Psoas muscle (tissue), 8 donors: Measurements from ENCODE around the gene AHNAK2. TPM values are rescaled to one million over a fixed set of nuclear protein-coding genes. Genes with fewer than 3 reads are reported as not detected.
"Not testable (repeated sequence)": the region's sequence is repeated elsewhere in the genome, so short reads cannot be mapped to it uniquely, and the experiment has no call there.

Experiments
- ATAC-seq, 4 donors: fragments of 200-7000 bp; cut with Tn5 transposase; one replicate each; pipeline ENCODE4 v1.9.1; 2020; ENCODE audit warnings: moderate library complexity in 3 of 4, mild to moderate bottlenecking in 2 of 4
- DNase-seq, 2 donors: peaks; one replicate each; pipeline ENCODE4 v3.0.0-alpha.2; 2020
- H3K27ac ChIP-seq: fragments of 200-600 bp; one replicate; pipeline ENCODE4 v1.8.0; 2022
- H3K27me3 ChIP-seq, 3 donors: fragments of 200-600 bp in 1 of 3; one replicate each; pipeline versions ENCODE4 v1.6.1 to v1.8.0; 2013 to 2022; ENCODE audit warnings: low read length in 2 of 3, mild to moderate bottlenecking in 2 of 3, moderate library complexity in 1 of 3; ENCODE audit not compliant: insufficient read depth in 3 of 3
- H3K36me3 ChIP-seq, 2 donors: fragments of 200-600 bp in 1 of 2; one replicate each; pipeline versions ENCODE4 v1.6.1 to v1.8.0; 2013 to 2022; ENCODE audit warnings: low read depth in 1 of 2, mild to moderate bottlenecking in 1 of 2, moderate library complexity in 1 of 2; ENCODE audit not compliant: insufficient read depth in 1 of 2
- H3K4me1 ChIP-seq: fragments of 200-600 bp; one replicate; pipeline ENCODE4 v1.8.0; 2022
- H3K4me3 ChIP-seq: fragments of 200-600 bp; one replicate; pipeline ENCODE4 v1.8.0; 2022; ENCODE audit warnings: mild to moderate bottlenecking
- H3K9me3 ChIP-seq: fragments of 200-600 bp; one replicate; pipeline ENCODE4 v1.8.0; 2022
- WGBS, 3 donors: extraction: QIAGEN DNeasy Blood & Tissue Kit; methylation state at CpG; one replicate each; pipeline versions ENCODE4 v1.1.6 to v1.1.7; 2013; 5-methylcytosine and 5-hydroxymethylcytosine counted together
- intact Hi-C, 2 donors: fragments of 100-400 bp; cut with DNase I; formaldehyde crosslinking; loops; one replicate each; pipeline versions ENCODE4 v1.11.0 to v1.14.2; 2022
- polyA plus RNA-seq, 3 donors: library from polyadenylated mRNA; stranded (reverse); fragments of 200-250 nt; gene quantifications; one replicate each; pipeline ENCODE4 v1.2.3, GENCODE V29; 2013
- total RNA-seq, 4 donors: library from RNA; stranded (reverse); fragmentation: NEBNext Ultra II Directional in 2 of 4; extraction: Animal tissue kit (Norgen Biotek cat#: 25700) in 2 of 4; gene quantifications; one replicate each; pipeline versions ENCODE4 v1.2.1 to v1.2.4, GENCODE V29; 2021 to 2023
- TF ChIP-seq, protein P1 (sequence below): fragments of 200-600 bp; IDR thresholded peaks from one replicate; pipeline ENCODE4 v1.8.0; 2022; ENCODE audit warnings: antibody characterized with exemption
- donor health status: healthy with polysubstance abuse.
- donor health status: DM: no; HTN: no; CAD: no; lungs with moderate emphysema.
- donor health status: Bipolar disorder and iron deficiency.
- donor health status: healthy.
- donor health status: DM: yes; HTN: yes; CAD: no.
- donor health status: DM: no; HTN: no; CAD: no.
- donor health status: DM: no; HTN: no; CAD: no.
- donor health status: DM: yes; HTN: yes; CAD: no.

Gene AHNAK2
- total and polyA plus RNA-seq, 7 donors = 0.69 to 4.7 (median 2.0) TPM

- Histone ChIP-seq H3K9me3 (no peaks in the 10 kb centered on the region), H3K4me1 (no peaks in the 10 kb centered on the region), H3K27me3 (peaks cover 0 to 3% (median 0%) of the 10 kb centered on the region in 3 donors), H3K4me3 (no peak overlapping the region), H3K27ac (no peak overlapping the region), H3K36me3 (no peaks in the 10 kb centered on the region)
- no peak for ATAC-seq
- intact Hi-C loops = no loop called here
- TF ChIP-seq, protein P1, sequence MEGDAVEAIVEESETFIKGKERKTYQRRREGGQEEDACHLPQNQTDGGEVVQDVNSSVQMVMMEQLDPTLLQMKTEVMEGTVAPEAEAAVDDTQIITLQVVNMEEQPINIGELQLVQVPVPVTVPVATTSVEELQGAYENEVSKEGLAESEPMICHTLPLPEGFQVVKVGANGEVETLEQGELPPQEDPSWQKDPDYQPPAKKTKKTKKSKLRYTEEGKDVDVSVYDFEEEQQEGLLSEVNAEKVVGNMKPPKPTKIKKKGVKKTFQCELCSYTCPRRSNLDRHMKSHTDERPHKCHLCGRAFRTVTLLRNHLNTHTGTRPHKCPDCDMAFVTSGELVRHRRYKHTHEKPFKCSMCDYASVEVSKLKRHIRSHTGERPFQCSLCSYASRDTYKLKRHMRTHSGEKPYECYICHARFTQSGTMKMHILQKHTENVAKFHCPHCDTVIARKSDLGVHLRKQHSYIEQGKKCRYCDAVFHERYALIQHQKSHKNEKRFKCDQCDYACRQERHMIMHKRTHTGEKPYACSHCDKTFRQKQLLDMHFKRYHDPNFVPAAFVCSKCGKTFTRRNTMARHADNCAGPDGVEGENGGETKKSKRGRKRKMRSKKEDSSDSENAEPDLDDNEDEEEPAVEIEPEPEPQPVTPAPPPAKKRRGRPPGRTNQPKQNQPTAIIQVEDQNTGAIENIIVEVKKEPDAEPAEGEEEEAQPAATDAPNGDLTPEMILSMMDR = no peak
- DNase-seq = peak in 1 of 2 donors; percentile 12
- 90 to 94% (median 91%) methylated on average over 17 of the region's 17 CpGs for WGBS, 3 donors
These were observed 28.2 kb downstream of the AHNAK2 start for GRCh38 chr14:104950021-104950420.

DNA sequence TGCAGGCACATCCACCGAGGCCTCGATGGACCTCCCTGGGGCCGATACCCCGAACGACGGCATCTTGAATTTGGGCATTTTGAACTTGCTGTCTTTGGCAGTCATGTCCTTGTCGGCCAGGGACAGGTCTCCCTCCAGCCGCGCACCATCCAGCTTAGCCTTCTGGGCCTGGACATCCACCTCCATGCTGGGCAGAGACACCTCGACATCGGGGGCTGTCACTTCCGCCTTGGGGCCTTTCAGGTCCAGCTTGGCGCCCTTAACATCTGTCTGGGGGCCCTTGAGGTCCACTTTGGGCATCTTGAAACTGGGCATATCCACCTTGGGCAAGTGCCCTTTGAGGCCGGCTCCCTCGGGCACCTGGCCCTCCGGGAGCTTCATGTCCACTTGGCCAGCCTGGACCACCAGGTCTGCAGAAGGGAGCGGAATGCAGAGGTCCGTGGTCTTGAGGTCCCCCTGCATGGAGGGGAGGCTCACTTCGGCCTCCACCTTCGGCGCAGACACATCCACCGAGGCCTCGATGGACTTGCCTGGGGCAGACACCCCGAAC, 28.7 kb downstream of the AHNAK2 start:
- intact Hi-C loops, H3K36me3 ChIP-seq, H3K4me1 ChIP-seq, H3K27me3 ChIP-seq, ATAC-seq, H3K27ac ChIP-seq, H3K9me3 ChIP-seq, H3K4me3 ChIP-seq: not testable (repeated sequence)
- DNase-seq = peak in 1 of 2 donors; percentile 23
- 94 to 95% (median 94%) methylated on average over 19 to 24 of the region's 24 CpGs for WGBS, 3 donors

DNA sequence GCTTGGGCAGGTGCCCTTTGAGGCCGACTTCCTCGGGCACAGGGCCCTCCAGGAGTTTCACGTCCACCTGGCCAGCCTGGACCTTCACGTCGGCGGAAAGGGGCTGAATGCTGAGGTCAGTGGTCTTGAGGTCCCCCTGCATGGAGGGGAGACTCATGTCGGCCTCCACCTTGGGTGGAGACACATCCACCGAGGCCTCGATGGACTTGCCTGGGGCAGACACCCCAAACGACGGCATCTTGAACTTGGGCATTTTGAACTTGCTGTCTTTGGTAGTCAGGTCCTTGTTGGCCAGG, 29.5 kb downstream of the AHNAK2 start:
- H3K27me3 ChIP-seq = peaks cover 0 to 2% (median 0%) of the 10 kb centered on the region in 3 donors
- no peaks in the 10 kb centered on the region for H3K36me3 ChIP-seq
- intact Hi-C loops = no loop called here
- TF ChIP-seq, protein P1 = no peak
- no peaks in the 10 kb centered on the region for H3K4me1 ChIP-seq
- ATAC-seq (no peak), DNase-seq (no peak)
- H3K27ac ChIP-seq = no peak overlapping the region
- H3K4me3 ChIP-seq = no peak overlapping the region
- H3K9me3 ChIP-seq = no peaks in the 10 kb centered on the region
- 90 to 94% (median 93%) methylated on average over 7 to 11 of the region's 11 CpGs for WGBS, 3 donors

GRCh38 chr14:104947881-104948735, 30.1 kb downstream of the AHNAK2 start:
- ATAC-seq, H3K4me3 ChIP-seq, H3K4me1 ChIP-seq, H3K36me3 ChIP-seq, intact Hi-C loops, H3K27ac ChIP-seq, H3K27me3 ChIP-seq, H3K9me3 ChIP-seq: not testable (repeated sequence)
- DNase-seq = peak in 1 of 2 donors; percentile 42
- 93 to 95% (median 93%) methylated on average over 35 of the region's 35 CpGs for WGBS, 3 donors

GRCh38 chr14:104947201-104947600, 31.0 kb downstream of the AHNAK2 start:
- WGBS, 3 donors = 93 to 95% (median 94%) methylated on average over 13 of the region's 13 CpGs
- H3K27ac ChIP-seq, H3K9me3 ChIP-seq, H3K4me1 ChIP-seq, intact Hi-C loops, DNase-seq, H3K4me3 ChIP-seq, ATAC-seq, H3K27me3 ChIP-seq, H3K36me3 ChIP-seq: not testable (repeated sequence)

GRCh38 chr14:104945986-104946965, 31.9 kb downstream of the AHNAK2 start:
- H3K36me3 ChIP-seq, H3K9me3 ChIP-seq, H3K27ac ChIP-seq, intact Hi-C loops, H3K4me3 ChIP-seq, H3K4me1 ChIP-seq, ATAC-seq, H3K27me3 ChIP-seq: not testable (repeated sequence)
- DNase-seq = peak in 1 of 2 donors; percentile 39
- WGBS, 3 donors = 90 to 94% (median 91%) methylated on average over 39 to 40 of the region's 43 CpGs

DNA sequence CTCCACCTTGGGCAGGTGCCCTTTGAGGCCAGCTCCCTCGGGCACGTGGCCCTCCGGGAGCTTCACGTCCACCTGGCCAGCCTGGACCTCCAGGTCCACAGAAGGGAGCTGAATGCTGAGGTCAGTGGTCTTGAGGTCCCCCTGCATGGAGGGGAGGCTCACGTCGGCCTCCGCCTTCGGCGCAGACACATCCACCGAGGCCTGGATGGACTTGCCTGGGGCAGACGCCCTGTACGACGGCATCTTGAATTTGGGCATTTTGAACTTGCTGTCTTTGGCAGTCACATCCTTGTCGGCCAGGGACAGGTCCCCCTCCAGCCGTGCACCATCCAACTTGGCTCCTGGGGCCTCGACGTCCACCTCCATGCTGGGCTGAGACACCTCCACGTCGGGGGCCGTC, 32.9 kb downstream of the AHNAK2 start:
- H3K27me3 ChIP-seq, ATAC-seq, H3K4me1 ChIP-seq, intact Hi-C loops, H3K27ac ChIP-seq, H3K36me3 ChIP-seq, H3K4me3 ChIP-seq, H3K9me3 ChIP-seq: not testable (repeated sequence)
- DNase-seq = peak in 1 of 2 donors; percentile 34
- WGBS, 3 donors = 87 to 96% (median 91%) methylated on average over 18 to 20 of the region's 20 CpGs

GRCh38 chr14:104944436-104945205, 33.6 kb downstream of the AHNAK2 start:
- H3K4me1 ChIP-seq, H3K4me3 ChIP-seq, intact Hi-C loops, H3K36me3 ChIP-seq, H3K27ac ChIP-seq, H3K9me3 ChIP-seq, ATAC-seq: not testable (repeated sequence)
- DNase-seq = peak in 1 of 2 donors; percentile 29
- H3K27me3 ChIP-seq = peaks cover 0 to 10% (median 4%) of the 10 kb centered on the region in 3 donors
- 91 to 95% (median 93%) methylated on average over 28 to 29 of the region's 29 CpGs for WGBS, 3 donors
